Fibroblast of pulmonary artery (primary cell): ENCODE measurements around the gene TSPAN6.

Source experiments
- DNase-seq: peaks from one replicate; pipeline ENCODE4 v3.0.0-alpha.2; 2010; ENCODE audit warnings: low read depth
- H3K4me3 ChIP-seq: replicated peaks from 2 replicates; pipeline ENCODE4 v1.5.1; 2011; ENCODE audit warnings: low read depth, mild to moderate bottlenecking, control low read depth, low read length, moderate library complexity
- TF ChIP-seq, protein P1 (sequence below): IDR thresholded peaks from 2 replicates; pipeline ENCODE4 v1.5.1; 2011; ENCODE audit warnings: mild to moderate bottlenecking, control low read depth, low read length, inconsistent platforms; ENCODE audit errors: missing control alignments

TSPAN6 gene

DNA sequence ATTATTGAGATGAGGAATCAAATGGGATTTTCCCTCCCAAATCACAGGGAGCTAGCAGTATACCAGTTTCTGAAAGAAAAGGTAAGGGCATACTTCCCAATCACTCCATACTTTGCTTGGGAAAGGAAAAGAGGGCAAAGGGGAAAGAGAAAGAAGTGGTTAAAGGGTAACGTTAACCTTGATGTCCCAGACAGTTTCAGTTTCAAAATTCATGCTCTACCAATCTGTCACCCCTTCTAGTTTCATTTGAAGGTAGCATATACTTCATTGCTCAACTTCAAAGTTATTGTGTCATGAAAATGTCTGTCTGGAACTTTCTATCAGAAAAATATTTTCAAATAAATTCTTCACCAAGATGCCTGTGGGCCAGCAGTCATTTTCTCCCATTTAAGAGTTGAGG, 35.8 kb downstream of the TSPAN6 start:
- TF ChIP-seq, protein P1, sequence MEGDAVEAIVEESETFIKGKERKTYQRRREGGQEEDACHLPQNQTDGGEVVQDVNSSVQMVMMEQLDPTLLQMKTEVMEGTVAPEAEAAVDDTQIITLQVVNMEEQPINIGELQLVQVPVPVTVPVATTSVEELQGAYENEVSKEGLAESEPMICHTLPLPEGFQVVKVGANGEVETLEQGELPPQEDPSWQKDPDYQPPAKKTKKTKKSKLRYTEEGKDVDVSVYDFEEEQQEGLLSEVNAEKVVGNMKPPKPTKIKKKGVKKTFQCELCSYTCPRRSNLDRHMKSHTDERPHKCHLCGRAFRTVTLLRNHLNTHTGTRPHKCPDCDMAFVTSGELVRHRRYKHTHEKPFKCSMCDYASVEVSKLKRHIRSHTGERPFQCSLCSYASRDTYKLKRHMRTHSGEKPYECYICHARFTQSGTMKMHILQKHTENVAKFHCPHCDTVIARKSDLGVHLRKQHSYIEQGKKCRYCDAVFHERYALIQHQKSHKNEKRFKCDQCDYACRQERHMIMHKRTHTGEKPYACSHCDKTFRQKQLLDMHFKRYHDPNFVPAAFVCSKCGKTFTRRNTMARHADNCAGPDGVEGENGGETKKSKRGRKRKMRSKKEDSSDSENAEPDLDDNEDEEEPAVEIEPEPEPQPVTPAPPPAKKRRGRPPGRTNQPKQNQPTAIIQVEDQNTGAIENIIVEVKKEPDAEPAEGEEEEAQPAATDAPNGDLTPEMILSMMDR = no peak
- H3K4me3 ChIP-seq = no peak overlapping the region
- DNase-seq = no peak

DNA sequence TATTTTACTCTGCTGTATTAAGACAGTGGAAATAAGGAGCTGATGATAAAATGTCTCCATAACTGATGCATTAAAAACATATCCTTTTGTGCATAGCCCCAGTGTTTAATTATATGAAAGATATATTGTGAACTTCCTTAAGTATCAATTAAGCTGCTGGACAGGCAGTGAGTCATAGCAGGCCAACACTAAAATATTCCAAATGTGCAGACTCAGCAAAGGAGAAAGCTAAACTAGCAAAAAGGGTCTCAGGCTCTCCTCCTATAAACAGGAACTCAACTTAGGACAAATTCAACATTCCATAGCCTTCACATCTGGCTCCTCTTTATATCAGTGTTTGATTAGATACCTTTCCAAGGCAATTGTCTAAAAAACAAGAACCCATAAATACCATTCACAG, 36.3 kb downstream of the TSPAN6 start:
- H3K4me3 ChIP-seq = no peak overlapping the region
- TF ChIP-seq, protein P1 = no peak
- no peak for DNase-seq

DNA sequence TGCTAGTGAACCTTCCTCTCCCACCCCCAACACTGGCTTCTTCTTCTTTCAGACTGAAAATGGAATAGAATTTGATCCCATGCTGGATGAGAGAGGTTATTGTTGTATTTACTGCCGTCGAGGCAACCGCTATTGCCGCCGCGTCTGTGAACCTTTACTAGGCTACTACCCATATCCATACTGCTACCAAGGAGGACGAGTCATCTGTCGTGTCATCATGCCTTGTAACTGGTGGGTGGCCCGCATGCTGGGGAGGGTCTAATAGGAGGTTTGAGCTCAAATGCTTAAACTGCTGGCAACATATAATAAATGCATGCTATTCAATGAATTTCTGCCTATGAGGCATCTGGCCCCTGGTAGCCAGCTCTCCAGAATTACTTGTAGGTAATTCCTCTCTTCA, 37.1 kb downstream of the TSPAN6 start:
- TF ChIP-seq, protein P1 = no peak
- no peak for DNase-seq
- H3K4me3 ChIP-seq = no peak overlapping the region

DNA sequence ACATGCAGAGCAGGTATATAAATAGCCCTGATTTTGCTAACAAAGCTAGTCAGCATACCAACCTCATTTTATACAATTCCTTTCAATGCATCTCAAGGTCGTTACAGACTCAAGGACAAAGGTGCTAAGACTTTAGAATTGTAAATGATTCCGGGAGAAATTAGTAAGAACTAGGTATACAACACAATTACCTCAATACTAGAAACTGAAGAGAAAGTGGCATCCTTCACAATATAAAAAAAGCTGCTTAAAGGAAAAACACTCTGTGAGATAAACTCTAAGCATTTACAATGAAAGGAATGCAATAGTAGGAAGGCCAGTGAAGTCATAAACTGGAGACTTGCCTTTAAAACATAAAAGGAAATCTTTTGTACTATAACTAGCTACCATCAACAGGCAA, 40.0 kb downstream of the TSPAN6 start:
- H3K4me3 ChIP-seq = no peak overlapping the region
- DNase-seq = no peak
- TF ChIP-seq, protein P1 = no peak

DNA sequence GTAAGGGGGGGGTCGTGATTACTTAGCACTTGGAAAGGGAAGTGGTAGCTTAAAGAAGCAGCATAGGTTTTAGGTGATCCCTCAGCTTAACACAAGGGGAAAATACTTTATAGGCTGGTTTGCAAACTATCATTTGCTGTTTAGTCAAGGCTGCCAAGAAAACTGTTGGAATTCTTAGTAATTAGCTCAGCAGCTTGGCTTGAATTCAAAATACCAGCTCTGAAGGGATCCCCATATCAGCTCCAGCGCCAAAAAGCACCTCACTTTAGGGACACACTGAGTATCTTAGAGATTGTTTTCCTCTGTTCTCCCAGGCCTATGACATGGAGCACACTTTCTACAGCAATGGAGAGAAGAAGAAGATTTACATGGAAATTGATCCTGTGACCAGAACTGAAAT, 43.0 kb downstream of the TSPAN6 start:
- TF ChIP-seq, protein P1 = no peak
- DNase-seq = no peak
- no peak overlapping the region for H3K4me3 ChIP-seq

DNA sequence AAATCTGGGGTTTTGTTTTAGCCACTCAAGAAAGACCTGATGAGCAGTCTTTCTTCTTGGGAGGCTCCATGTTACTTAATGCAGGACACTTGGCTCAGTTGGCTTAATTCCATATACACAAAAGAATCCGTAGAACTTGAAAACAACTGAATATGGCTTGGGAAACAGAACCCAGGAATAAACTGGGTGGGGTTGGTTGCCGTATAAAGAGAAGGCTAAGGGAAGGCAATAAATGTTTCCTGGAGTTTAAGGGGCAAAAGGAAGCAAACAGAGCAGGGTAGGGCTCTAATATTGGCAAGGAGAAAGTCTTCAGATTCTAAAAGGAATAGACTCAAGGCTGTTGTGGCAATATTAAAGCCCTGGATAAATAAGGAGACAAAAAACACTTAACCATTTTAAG, 43.5 kb downstream of the TSPAN6 start:
- TF ChIP-seq, protein P1 = no peak
- DNase-seq = no peak
- no peak overlapping the region for H3K4me3 ChIP-seq

DNA sequence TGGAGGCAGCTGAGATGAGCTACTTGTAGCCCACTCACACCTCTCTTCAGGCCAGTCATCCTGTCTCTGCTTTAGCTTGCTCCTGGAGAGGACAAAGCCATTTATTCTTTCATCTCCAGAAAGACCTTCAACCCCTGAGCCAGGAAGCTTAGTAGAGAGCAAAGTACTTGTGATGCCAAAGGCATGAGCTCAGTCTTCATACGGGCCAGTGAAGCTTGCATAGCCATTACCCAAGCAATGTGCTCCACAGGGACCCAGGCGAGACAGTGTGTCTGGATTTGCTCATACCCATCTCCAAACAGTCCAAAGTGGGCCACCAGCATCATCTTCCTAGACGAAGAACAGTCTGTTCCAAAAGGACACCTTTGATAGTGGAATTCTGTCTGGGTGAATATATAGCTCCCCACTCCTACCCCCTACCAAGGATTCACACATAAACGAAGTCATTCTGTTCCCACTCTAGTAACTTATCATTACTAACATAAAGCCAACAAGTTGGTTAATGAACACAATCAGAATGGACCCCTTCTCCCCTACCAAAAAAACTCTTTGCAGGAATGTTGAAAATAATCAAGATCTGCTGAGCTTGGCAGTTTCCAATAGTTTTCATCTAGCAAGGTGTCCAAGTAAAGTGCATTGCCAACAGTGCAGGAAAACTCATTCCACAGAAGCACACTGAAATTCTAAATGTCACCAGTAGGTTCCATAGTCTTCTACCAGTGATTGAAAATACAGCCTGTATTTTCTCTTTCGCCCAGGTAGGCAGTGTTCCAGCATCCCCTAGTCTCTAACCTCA, 45.2 kb downstream of the TSPAN6 start:
- no peak overlapping the region for H3K4me3 ChIP-seq
- DNase-seq = no peak
- TF ChIP-seq, protein P1 = no peak
